HG02981 (cell line): ENCODE data around the gene SRSF2.
"Not testable (repeated sequence)": the region's sequence is repeated elsewhere in the genome, so short reads cannot be mapped to it uniquely, and the experiment has no call there.

Source experiments
- ATAC-seq: cut with Tn5 transposase; IDR thresholded peaks from one replicate; pipeline ENCODE4 v1.9.1; 2021; ENCODE audit warnings: mild to moderate bottlenecking, moderate library complexity; ENCODE audit not compliant: unreplicated experiment

Gene SRSF2

DNA sequence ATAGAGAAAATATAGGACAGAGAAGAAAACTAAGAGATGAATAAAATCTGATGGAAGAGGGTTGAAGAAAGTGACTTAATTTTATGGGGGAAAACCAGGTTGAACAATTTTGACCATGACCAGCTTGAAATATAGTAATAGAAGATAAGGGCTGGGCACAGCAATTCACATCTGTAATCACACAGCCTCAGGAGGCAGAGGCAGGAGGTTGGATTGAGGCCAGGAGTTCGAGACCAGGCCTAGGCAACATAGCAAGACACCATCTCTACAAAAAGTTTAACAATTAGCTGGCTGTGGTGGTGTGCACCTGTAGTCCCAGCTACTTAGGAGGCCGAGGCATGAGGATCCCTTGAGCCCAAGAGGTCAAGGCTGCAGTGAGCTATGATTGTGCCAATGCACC is 35.1 kb downstream of the SRSF2 start:
- no peak for ATAC-seq

- no peak for ATAC-seq
These were observed 35.6 kb downstream of the SRSF2 start for GRCh38 chr17:76701471-76701967.

GRCh38 chr17:76700617-76701470 is 36.3 kb downstream of the SRSF2 start:
- no peak for ATAC-seq

GRCh38 chr17:76700270-76700616 is 36.9 kb downstream of the SRSF2 start:
- no peak for ATAC-seq

DNA sequence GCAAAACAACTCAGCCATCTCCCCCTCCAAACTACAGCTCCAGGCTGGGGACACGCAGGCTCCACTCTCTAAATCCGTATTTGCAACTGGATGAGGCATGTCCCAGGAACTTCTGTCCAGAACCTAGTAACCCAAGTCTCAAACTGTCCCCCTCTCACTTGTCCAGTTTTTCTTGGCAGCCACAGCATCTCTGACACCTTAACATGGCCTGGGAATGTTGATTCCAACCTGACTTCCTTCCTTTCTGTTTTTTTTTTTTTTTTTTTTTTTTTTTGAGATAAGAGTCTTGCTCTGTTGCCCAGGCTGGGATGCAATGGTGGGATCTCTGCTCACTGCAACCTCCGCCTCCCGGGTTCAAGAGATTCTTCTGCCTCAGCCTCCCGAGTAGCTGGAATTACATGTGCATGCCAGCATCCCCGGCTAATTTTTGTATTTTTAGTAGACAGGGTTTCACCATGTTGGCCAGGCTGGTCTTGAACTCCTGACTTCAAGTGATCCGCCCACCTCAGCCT is 38.6 kb downstream of the SRSF2 start:
- not testable (repeated sequence) for ATAC-seq

DNA sequence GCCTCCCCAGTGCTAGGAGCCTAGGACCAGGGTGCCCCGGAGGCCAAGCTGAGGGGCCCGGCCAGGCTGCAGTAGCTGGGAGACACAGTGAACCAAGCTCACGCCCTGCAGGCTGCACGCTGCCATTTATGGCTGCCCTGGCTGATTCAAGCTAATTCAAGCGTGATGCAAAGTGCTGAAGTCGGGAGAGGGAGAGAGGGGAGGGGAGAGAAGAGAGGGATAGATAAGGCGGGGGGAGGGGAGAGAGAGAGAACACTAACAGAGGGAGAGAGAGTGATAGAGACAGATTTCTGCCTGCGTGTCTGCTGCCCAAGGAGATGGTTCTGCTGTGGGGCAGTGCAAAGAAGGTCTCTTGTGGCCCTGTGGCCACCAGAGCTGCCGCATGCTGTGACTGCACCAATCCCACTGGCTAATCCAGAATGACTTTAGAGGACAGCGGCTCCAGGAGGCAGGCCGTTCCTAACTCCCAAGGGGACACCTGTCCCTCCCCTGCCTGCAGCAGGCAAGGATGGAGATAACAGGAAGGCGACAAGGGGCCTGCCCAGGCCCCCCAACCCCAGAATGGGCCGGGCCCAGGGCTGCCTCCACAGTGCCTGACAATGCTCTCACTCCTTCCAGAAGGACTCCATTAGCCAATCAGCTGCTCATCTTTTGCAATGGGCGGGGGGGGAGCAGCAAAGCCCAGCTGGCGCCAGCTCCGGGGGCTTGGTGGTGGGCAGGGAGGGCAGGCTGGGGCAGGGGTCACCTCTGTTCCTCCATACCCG is 39.2 kb downstream of the SRSF2 start:
- ATAC-seq = no peak

GRCh38 chr17:76696763-76697701 is 40.1 kb downstream of the SRSF2 start:
- ATAC-seq = peak; percentile 78

- no peak for ATAC-seq
These were observed 41.9 kb downstream of the SRSF2 start for GRCh38 chr17:76695059-76695831.

DNA sequence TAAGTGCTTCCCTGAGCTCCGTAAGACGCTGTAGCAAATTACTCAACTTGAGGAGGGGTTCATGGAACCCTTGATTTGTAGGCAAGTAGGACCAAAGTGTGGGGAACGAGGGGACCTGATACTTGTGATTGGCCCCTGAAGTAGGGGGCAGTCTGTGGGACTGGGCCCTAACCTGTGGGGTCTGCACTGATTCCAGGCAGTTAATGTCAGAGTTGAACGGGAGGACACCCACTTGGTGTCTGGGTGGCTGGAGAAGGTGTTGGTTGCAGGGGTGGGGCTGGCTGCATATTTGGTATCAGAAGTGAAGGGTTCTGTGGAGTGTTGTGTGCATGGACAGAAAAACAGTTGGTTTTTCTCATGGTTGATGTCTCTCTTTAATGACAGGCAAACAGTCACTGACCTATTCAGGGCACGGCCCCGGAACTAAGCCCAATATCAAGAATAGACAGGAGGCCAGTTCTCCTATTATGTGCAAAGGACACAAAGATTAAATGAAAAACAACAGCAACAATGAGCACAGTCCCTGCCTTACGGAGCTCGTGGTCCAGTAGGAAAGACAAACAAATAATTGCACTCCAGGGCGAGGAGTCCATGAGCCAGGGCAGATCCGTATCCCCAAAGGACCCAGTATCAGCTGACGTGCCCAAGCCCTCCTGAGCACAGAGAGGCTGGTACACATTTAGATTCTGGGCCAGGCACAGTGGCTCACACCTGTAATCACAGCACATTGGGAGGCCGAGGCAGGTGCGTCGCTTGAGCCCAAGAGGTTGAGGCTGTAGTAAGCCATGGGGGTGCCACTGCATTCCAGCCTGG is 45.5 kb downstream of the SRSF2 start:
- ATAC-seq = no peak

GRCh38 chr17:76690596-76691280 is 46.4 kb downstream of the SRSF2 start:
- ATAC-seq = no peak

DNA sequence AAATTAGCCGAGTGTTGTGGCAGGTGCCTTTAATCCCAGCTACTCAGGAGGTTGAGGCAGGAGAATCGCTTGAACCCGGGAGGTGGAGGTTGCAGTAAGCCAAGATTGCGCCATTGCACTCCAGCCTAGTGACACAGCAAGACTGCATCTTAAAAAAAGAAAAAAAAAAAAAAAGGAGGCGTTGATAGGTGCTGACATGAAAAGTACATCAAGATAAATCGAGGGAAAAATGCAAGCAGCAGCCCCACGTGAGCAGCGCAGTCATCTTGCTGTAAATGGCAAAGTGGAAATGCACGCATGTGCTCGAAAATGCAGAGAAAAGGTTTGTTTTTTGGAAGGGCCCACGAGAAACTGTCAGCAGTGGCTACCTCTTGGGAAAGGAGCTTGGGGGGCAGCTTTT is 47.3 kb downstream of the SRSF2 start:
- no peak for ATAC-seq

DNA sequence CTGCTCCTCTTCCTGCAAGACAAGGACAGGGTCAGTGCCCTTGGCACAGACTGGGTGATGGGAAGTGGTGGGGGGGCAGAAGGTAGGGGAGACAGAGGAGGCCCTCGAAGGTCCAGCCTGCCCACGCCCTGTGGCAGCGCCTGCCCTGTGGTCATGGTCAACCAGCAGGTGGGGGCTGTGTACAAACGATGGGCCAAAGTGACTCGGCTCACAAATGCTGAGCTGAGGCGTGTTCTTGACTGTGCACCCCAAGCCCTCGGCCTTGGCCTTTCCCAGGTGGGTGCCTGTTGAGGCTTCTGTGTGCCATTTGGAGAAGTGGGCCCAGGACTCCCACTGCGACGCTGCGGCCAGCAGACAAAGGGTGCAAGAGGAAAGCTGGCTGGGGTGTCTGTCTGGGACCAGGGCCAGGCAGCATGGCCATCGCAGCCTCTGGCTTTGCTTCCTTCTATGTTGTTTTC is 48.9 kb downstream of the SRSF2 start:
- ATAC-seq = no peak

- no peak for ATAC-seq
These were observed 49.6 kb downstream of the SRSF2 start for GRCh38 chr17:76687298-76688164.

DNA sequence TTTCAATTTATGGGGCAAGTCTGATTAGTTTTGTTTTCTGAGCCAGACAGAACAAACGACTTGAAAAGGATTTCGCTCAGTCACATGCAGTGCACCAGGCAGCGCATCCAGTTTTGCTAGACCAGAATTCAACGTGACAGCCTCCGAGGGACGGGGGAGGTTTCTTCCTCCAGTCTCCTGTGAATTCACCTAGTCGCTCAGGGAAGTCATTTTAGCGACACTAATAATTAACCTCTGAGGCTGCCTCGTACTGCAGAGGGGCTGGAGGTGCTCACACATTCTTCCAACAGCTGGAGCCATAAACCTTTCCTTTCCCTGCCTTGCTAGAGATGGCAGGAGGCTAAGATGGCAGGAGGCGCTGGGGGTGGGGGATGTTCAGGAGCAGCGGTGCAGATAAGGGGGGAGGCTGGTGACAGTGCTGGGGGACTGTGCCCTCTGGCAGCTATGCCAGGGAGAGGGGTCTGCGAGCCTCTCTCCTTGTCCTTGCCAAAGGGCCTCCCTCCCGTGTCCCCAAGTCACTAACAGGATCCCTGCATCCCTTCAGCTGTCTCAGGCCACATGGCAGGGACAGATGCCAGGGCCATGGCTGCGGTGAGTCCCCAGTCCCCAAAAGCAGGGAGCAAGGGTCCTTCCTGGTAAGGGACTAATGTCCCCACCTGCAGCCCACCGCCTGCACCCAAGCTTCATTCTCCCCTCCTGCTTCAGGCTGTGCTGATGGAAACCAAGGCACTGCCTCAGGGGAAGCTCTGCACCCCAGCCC is 50.4 kb downstream of the SRSF2 start:
- no peak for ATAC-seq

DNA sequence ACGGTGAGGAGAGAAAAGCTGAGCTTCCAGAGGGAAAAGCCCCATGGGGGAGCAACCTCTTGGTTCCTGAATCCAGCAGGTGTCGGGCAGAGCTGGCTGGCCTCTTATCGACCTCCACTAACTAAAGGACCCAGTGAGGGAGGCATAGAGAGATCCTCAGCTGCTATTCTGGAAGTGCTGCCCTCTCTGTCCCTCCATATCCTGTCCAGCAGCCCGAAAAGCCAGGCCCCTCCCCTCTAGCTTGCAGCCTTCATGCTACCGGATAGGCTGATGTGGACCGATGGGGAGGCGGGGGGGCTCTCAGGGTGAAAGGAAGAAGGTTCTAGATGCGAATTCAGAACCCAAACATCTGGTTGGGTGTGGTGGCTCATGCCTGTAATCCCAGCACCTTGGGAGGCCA is 51.3 kb downstream of the SRSF2 start:
- ATAC-seq = no peak

DNA sequence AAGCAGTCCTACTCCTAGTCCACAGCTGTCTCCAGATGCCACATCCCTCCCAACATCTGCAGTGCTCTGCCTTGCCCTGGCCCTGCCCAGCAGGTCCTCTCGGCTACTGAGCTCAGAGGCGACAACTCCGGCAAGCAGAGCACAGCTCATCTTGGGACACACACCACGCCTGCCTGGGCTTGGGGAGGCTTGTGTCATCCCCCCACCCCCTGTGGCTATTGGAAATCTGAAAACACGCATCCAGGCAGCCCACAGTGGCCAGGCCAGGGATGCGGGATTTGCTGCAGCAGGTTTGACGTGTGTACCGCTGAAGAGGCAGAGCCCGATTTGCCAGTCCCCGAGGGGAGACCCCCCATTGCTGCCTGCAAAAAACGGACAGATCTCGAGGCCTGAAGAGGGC is 51.8 kb downstream of the SRSF2 start:
- no peak for ATAC-seq

- no peak for ATAC-seq
These were observed 52.4 kb downstream of the SRSF2 start for GRCh38 chr17:76684756-76685155.
